ENCODE results near the gene ALG14.

ALG14 gene

GRCh38 chr1:94931254-94931841 lies 141.4 kb downstream of the ALG14 start:
- no peak for DNase-seq (ENCODE audit: low read depth in 1 of 2, low spot score in 1 of 2)

GRCh38 chr1:94929351-94930217 lies 143.2 kb downstream of the ALG14 start:
- DNase-seq (ENCODE audit: low read depth in 1 of 2, low spot score in 1 of 2): no peak
- Histone ChIP-seq H3K4me3 (replicated peaks; ENCODE audit: insufficient read depth, low read length) (no peak overlapping the region), H3K27ac (replicated peaks) (no peak overlapping the region), H3K27me3 (ENCODE audit: insufficient read depth, poor library complexity, severe bottlenecking) (peaks cover 44% of the 10 kb centered on the region)
- TF ChIP-seq, protein P1, sequence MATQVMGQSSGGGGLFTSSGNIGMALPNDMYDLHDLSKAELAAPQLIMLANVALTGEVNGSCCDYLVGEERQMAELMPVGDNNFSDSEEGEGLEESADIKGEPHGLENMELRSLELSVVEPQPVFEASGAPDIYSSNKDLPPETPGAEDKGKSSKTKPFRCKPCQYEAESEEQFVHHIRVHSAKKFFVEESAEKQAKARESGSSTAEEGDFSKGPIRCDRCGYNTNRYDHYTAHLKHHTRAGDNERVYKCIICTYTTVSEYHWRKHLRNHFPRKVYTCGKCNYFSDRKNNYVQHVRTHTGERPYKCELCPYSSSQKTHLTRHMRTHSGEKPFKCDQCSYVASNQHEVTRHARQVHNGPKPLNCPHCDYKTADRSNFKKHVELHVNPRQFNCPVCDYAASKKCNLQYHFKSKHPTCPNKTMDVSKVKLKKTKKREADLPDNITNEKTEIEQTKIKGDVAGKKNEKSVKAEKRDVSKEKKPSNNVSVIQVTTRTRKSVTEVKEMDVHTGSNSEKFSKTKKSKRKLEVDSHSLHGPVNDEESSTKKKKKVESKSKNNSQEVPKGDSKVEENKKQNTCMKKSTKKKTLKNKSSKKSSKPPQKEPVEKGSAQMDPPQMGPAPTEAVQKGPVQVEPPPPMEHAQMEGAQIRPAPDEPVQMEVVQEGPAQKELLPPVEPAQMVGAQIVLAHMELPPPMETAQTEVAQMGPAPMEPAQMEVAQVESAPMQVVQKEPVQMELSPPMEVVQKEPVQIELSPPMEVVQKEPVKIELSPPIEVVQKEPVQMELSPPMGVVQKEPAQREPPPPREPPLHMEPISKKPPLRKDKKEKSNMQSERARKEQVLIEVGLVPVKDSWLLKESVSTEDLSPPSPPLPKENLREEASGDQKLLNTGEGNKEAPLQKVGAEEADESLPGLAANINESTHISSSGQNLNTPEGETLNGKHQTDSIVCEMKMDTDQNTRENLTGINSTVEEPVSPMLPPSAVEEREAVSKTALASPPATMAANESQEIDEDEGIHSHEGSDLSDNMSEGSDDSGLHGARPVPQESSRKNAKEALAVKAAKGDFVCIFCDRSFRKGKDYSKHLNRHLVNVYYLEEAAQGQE (IDR thresholded peaks at IDR 0.05; ENCODE audit: insufficient replicate concordance, low read depth): no peak
- no peak for TF ChIP-seq SPI1 (IDR thresholded peaks at IDR 0.05; ENCODE audit: borderline replicate concordance, low read depth)
- no peak for TF ChIP-seq POLR2AphosphoS5 (IDR thresholded peaks at IDR 0.05; ENCODE audit: low read depth)
- TF ChIP-seq, protein P2, sequence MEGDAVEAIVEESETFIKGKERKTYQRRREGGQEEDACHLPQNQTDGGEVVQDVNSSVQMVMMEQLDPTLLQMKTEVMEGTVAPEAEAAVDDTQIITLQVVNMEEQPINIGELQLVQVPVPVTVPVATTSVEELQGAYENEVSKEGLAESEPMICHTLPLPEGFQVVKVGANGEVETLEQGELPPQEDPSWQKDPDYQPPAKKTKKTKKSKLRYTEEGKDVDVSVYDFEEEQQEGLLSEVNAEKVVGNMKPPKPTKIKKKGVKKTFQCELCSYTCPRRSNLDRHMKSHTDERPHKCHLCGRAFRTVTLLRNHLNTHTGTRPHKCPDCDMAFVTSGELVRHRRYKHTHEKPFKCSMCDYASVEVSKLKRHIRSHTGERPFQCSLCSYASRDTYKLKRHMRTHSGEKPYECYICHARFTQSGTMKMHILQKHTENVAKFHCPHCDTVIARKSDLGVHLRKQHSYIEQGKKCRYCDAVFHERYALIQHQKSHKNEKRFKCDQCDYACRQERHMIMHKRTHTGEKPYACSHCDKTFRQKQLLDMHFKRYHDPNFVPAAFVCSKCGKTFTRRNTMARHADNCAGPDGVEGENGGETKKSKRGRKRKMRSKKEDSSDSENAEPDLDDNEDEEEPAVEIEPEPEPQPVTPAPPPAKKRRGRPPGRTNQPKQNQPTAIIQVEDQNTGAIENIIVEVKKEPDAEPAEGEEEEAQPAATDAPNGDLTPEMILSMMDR (IDR thresholded peaks at IDR 0.05; ENCODE audit: insufficient read depth, low read length): no peak
- no peak for TF ChIP-seq GABPA (IDR thresholded peaks at IDR 0.05; ENCODE audit: low read depth)

More at GRCh38 chr1:94931254-94931841, 141.4 kb downstream of the ALG14 start:
- H3K27me3 ChIP-seq (ENCODE audit: insufficient read depth, poor library complexity, severe bottlenecking): peaks cover 28% of the 10 kb centered on the region
- no peak overlapping the region for H3K4me3 ChIP-seq (replicated peaks; ENCODE audit: insufficient read depth, low read length)
- no peak overlapping the region for H3K27ac ChIP-seq (replicated peaks)
- TF ChIP-seq, protein P2 (IDR thresholded peaks at IDR 0.05; ENCODE audit: insufficient read depth, low read length): no peak
- no peak for TF ChIP-seq SPI1 (IDR thresholded peaks at IDR 0.05; ENCODE audit: borderline replicate concordance, low read depth)
- TF ChIP-seq POLR2AphosphoS5 (IDR thresholded peaks at IDR 0.05; ENCODE audit: low read depth): no peak
- TF ChIP-seq, protein P1 (IDR thresholded peaks at IDR 0.05; ENCODE audit: insufficient replicate concordance, low read depth): no peak
- no peak for TF ChIP-seq GABPA (IDR thresholded peaks at IDR 0.05; ENCODE audit: low read depth)

DNA sequence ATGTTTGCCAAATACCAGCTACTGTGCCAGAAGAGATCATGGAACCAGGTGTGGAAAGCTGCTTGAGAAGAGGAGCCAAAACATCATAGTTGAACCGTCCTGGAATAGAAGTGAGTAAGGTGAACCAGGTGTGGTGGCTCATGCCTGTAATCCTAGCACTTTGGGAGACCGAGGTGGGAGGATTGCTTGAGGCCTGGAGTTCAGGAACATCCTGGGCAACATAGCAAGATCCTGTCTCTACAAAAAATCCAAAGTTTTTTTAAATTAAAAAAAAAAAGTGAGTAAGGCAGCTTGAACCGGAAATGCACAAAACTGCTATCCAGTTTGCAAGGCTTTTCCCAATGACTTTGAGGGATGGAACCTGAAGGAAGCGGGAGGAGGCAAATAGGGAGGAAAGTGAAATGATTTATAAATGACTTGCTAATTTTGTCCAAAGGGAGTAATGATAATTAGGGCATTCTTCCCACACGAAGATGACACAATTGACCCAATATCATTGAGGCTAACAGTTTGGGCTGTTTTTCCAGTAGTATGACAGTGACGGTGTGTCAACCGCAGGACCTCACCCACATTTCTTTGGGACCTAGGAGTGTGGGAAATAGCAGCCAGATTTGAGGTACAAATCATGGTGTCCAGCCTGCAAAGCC lies 144.3 kb downstream of the ALG14 start:
- Histone ChIP-seq H3K27ac (replicated peaks) (no peak overlapping the region), H3K4me3 (replicated peaks; ENCODE audit: insufficient read depth, low read length) (no peak overlapping the region), H3K27me3 (ENCODE audit: insufficient read depth, poor library complexity, severe bottlenecking) (peaks cover 47% of the 10 kb centered on the region)
- DNase-seq (ENCODE audit: low read depth in 1 of 2, low spot score in 1 of 2): no peak
- TF ChIP-seq POLR2AphosphoS5 (IDR thresholded peaks at IDR 0.05; ENCODE audit: low read depth): no peak
- TF ChIP-seq, protein P1 (IDR thresholded peaks at IDR 0.05; ENCODE audit: insufficient replicate concordance, low read depth): no peak
- no peak for TF ChIP-seq SPI1 (IDR thresholded peaks at IDR 0.05; ENCODE audit: borderline replicate concordance, low read depth)
- no peak for TF ChIP-seq GABPA (IDR thresholded peaks at IDR 0.05; ENCODE audit: low read depth)
- TF ChIP-seq, protein P2 (IDR thresholded peaks at IDR 0.05; ENCODE audit: insufficient read depth, low read length): no peak
